ENCODE measurements around the gene CPN2. TPM values are rescaled to one million over a fixed set of nuclear protein-coding genes. Genes with fewer than 3 reads are reported as not detected.

The CPN2 gene
- total and polyA plus RNA-seq, 10 of the 15 experiments (the other 5 are each of a cell fraction or from before 2014, with no cell fraction given), result not detected

GRCh38 chr3:194326192-194326967 is 24.7 kb downstream of the CPN2 start (continued):
- TF ChIP-seq REST (IDR thresholded peaks at IDR 0.05; ENCODE audit: low read depth, low read length) (no peak), RAD51 (IDR thresholded peaks at IDR 0.05) (no peak), BRCA1 (IDR thresholded peaks at IDR 0.05; ENCODE audit: low read depth, low read length) (no peak), PAX5 (IDR thresholded peaks at IDR 0.05; ENCODE audit: borderline replicate concordance, low read depth, low read length) (no peak), SKIL (IDR thresholded peaks at IDR 0.05; ENCODE audit: low read depth, poor library complexity, severe bottlenecking) (no peak), USF2 (IDR thresholded peaks at IDR 0.05; ENCODE audit: borderline replicate concordance, low read depth, low read length) (no peak), ESRRA (IDR thresholded peaks at IDR 0.05; ENCODE audit: low read length) (no peak), MLLT1 (IDR thresholded peaks at IDR 0.05) (no peak), STAT3 (IDR thresholded peaks at IDR 0.05; ENCODE audit: low read depth, low read length) (no peak), SIX5 (IDR thresholded peaks at IDR 0.05; ENCODE audit: low read depth, low read length, severe bottlenecking) (no peak), IRF4 (IDR thresholded peaks at IDR 0.05; ENCODE audit: low read depth, low read length) (no peak), NFXL1 (IDR thresholded peaks at IDR 0.05; ENCODE audit: borderline replicate concordance) (no peak), SMC3 (IDR thresholded peaks at IDR 0.05; ENCODE audit: borderline replicate concordance, low read length) (no peak), JUND (IDR thresholded peaks at IDR 0.05; ENCODE audit: low read depth, low read length) (no peak), POLR2AphosphoS2 (IDR thresholded peaks at IDR 0.05; ENCODE audit: low read depth, low read length) (no peak), HDGF (IDR thresholded peaks at IDR 0.05) (peak; percentile 59; the same call in 1 of the 2 replicates), SMAD1 (IDR thresholded peaks at IDR 0.05; ENCODE audit: low read depth, partially characterized antibody) (no peak), HDAC2 (IDR thresholded peaks at IDR 0.05) (no peak), ZBTB33 (IDR thresholded peaks at IDR 0.05) (0 out of 2 replicates have a peak, but pooled peaks have one; percentile 21), ZNF217 (IDR thresholded peaks at IDR 0.05) (peak; percentile 52; the same call in 1 of the 2 replicates), IKZF2 (IDR thresholded peaks at IDR 0.05) (peak; percentile 47 to 54; a peak in 3 of 4 replicates)
